ENCODE measurements around the gene GBGT1. TPM values are rescaled to one million over a fixed set of nuclear protein-coding genes. Genes with fewer than 3 reads are reported as not detected.

The GBGT1 gene
- total and polyA plus RNA-seq, 9 of the 15 experiments (the other 6 are each of a cell fraction or from before 2014, with no cell fraction given), result 0.55 to 25.8 (median 13.7) TPM

- no peak for TF ChIP-seq CHD7 (IDR thresholded peaks at IDR 0.05; ENCODE audit: low read depth, low read length)
- no peak for TF ChIP-seq RBM34 (IDR thresholded peaks at IDR 0.05; ENCODE audit: borderline replicate concordance, insufficient read depth, low read length)
- TF ChIP-seq DMBX1 (CRISPR knock-in tag; IDR thresholded peaks at IDR 0.05; ENCODE audit: borderline replicate concordance), result no peak
- TF ChIP-seq THRAP3 (IDR thresholded peaks at IDR 0.05; ENCODE audit: borderline replicate concordance), result no peak
- TF ChIP-seq PTTG1 (tag; IDR thresholded peaks at IDR 0.05; ENCODE audit: low read depth), result no peak
- no peak for TF ChIP-seq PRDM10 (IDR thresholded peaks at IDR 0.05; ENCODE audit: partially characterized antibody)
- TF ChIP-seq SIN3B (IDR thresholded peaks at IDR 0.05; ENCODE audit: low read depth), result no peak
Measured at GRCh38 chr9:133103987-133104505, 59.7 kb downstream of the GBGT1 start (continued).

All from K562 (cell line).